B cell (primary cell): Measurements from ENCODE around the gene FKBP1A.

Source experiments
- EZH2 ChIP-seq: IDR thresholded peaks from 2 replicates; pipeline ENCODE4 v1.6.1; 2012; ENCODE audit warnings: borderline replicate concordance, low read depth, mild to moderate bottlenecking, moderate library complexity, low read length; ENCODE audit not compliant: insufficient read depth, poor library complexity, severe bottlenecking
- TF ChIP-seq, protein P1 (sequence below): fragments of 200-600 bp; IDR thresholded peaks from one replicate; pipeline ENCODE4 v1.8.0; 2022; ENCODE audit warnings: antibody characterized with exemption, mild to moderate bottlenecking

DNA sequence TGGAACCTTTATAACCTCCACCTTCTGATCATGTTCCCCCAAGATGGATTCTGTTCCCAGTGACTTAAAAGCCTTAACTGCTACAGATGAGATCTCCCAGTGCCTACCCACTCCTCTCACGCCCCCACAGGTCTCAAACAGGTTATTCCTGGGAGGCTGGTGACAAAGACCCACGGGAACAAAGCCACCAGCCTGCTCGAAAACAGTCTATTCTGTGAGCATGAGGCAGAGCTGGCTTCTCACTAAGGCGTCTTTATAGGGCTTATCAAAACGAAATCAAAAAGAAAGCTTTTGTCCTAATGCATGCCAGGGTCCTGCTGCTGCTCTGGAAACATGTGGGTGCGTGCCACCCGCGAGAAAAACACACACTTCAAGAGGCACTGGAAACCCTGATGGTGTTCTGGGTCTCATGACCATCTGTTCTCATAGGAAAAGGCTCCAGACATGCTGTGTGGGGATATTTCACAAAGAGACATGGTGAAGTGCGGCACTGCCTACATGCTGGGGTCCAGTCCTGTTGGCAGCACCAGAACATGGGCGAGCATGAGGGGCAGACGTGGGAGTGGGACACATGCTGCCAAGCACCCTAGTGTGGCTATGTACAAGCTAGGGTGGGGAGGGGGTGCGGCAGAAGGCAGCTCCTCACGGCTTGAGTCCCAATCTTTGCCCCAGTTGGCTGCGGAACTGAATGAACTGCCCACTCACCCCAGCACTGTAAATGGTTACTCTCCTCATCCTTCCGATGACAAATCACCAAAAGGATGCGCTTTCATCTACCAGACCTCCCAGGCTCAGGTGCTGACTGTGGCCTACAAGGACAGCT, 2.1 kb downstream of the FKBP1A start:
- TF ChIP-seq, protein P1, sequence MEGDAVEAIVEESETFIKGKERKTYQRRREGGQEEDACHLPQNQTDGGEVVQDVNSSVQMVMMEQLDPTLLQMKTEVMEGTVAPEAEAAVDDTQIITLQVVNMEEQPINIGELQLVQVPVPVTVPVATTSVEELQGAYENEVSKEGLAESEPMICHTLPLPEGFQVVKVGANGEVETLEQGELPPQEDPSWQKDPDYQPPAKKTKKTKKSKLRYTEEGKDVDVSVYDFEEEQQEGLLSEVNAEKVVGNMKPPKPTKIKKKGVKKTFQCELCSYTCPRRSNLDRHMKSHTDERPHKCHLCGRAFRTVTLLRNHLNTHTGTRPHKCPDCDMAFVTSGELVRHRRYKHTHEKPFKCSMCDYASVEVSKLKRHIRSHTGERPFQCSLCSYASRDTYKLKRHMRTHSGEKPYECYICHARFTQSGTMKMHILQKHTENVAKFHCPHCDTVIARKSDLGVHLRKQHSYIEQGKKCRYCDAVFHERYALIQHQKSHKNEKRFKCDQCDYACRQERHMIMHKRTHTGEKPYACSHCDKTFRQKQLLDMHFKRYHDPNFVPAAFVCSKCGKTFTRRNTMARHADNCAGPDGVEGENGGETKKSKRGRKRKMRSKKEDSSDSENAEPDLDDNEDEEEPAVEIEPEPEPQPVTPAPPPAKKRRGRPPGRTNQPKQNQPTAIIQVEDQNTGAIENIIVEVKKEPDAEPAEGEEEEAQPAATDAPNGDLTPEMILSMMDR: no peak
- TF ChIP-seq EZH2: no peak
